Measurements from ENCODE around the gene LAMB2. TPM values are rescaled to one million over a fixed set of nuclear protein-coding genes. Genes with fewer than 3 reads are reported as not detected.
A peak's percentile ranks its signal among the peaks of the same experiment; 100 is the strongest.

The LAMB2 gene
- total RNA-seq, 1 donor from 2014 or later = 515 TPM

DNA sequence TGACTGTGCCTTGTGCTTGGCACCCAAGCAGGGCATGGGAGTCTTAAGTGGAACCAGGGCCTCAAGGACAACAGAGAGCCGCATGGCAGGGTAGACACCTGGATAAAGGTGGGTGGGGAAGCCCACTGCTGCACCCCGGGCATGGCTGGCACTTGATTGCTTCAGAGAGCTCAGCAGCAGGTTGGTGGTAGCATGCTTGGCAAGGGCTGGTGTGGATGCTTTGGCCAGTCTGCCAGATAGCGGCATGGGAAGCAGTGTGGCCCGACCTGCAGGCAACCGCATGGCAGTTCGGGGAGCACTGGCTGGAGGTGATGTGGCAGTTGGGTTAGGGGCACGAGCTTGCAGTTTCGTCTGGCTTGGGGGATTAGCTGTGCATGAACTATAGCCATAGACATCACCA lies 30.8 kb upstream of the LAMB2 start:
- ATAC-seq = no peak
- DNase-seq (ENCODE audit: low spot score) = no peak
- intact Hi-C loops (cut with DNase I) = no loop called here

DNA sequence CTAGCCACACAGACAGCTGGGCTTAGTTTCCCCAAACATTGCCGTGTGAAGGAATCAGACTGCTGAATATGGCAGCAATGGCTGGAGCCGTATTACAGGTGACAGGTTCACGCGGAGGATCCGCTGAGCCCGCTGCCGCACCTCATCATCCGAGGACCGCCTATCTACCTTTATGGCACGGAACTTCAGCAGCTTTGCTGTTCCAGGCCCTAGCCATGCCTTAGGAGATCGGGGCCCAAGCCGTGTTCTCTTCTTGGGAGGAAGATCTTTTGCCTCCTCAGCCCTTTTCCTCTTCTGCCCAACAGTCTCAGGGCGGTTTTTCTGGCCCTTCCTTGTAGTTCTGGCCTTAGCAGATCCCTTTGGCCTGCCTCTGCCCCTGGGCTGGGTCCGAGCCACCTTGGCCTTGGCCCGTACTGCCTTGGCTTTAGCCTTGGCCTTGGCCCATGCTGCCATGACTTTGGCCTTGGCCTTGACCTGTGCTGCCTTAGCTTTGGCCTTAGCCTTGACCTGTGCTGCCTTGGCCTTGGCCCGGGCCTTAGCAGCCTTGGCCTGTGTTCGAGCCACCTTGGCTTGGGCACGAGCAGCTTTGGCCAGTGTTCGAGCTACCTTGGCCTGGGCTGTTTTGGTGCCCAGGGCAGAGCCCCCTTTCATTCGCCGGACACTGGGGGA lies 30.0 kb upstream of the LAMB2 start:
- ATAC-seq (no peak), DNase-seq (ENCODE audit: low spot score) (no peak)
- intact Hi-C loops (cut with DNase I) = no loop called here

DNA sequence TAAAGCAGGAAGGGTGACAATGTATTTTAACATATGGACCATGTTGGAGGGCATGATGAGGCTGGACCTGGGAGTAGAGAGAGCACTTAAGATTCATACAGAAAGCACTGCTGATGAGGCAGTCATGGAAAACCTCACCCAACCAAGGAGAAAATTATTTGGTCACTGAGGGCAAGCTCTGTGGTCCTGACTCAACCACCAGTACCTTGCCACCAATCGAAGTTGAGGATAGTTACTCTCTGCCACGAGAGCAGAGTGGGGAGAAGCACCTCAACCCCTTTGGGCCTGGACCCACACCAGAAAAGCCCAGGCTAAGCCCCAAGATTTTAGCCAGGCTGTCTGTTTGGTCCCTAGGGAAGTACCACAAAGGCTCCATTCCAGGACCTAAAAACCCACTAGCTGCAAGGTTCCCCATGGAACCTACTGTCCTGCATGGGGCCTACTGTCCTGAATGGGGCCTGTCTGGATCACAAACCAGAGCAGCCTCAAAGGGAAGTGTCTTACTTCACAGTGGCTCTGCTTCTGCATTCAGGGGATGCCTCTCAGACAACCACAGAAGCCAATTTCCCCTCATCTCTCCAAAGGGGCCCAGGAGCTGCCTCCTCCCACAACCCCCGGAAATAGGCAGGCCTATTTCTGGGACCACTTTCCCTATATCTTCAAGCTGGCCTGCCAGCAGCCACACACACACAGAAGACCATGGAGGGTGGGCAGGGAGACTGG lies 29.1 kb upstream of the LAMB2 start:
- DNase-seq (ENCODE audit: low spot score) (no peak), ATAC-seq (no peak)
- intact Hi-C loops (cut with DNase I) = no loop called here

DNA sequence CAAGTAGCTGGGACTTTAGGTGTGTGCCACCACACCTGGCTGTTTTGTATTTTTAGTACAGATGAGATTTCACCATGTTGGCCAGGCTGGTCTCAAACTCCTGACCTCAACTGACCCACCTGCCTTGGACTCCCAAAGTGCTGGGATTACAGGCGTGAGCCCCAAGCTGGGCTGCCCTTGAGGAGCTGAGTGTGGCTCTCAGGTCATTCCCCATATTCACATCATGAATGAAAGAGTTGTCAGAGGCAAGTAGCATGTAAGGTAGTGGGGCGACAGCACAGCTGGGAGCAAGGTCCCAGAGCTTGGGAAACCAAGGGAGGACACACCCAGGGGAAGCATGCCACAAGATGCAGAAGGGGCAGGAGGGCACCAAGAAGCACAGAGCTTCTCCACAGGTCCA lies 28.3 kb upstream of the LAMB2 start:
- ATAC-seq (no peak), DNase-seq (ENCODE audit: low spot score) (no peak)
- intact Hi-C loops (cut with DNase I) = no loop called here

DNA sequence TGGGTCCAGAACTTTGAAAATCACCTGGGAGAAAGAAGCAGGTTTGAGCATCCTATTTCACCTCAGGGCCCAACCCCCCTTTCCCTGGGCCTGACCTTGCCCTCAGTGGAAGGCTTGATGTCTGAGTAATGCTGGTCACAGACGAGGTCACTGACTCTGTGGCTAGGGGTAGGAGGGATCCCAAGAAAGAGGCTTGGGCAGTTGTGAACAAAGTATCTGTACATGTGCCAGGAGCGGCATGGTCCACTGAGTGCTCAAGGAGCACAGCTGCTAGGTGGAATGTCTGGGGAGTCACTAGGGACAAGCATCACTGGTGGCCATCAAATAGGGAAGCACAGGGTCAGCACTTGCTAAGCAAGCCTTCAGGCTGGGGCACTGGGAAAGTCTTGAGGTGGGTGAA lies 25.9 kb upstream of the LAMB2 start:
- ATAC-seq (no peak), DNase-seq (ENCODE audit: low spot score) (no peak)
- intact Hi-C loops (cut with DNase I) = no loop called here

DNA sequence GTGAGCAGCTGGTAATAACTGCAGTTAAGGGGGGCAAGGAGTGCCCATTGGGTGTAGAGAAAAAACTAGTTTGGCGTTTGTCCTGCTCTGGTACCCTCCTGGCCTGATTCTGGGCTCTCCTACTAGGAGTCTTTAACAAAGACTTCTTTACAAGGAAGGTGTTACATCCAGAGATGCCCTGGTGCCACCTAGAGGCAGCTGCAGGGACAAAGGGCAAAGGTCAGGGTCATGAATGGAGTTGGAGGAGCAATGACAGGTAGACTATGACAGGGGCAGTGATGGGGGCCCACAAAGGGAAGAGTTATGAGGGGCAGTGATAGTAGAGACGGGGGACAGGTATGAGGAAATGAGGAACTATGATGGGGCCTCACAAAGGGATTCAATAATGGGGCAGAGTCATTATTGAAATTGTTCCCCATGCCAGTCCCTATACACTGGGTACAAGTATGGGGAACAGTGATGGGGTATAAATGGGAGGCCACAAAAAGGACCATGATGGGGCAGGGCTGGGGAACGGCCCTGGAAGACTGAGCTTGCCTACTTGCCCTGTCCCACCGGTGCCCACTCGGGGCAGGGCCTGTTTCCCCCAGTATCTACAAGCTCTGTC lies 25.4 kb upstream of the LAMB2 start:
- ATAC-seq (peak; percentile 34), DNase-seq (ENCODE audit: low spot score) (no peak)
- intact Hi-C loops (cut with DNase I) = no loop called here

DNA sequence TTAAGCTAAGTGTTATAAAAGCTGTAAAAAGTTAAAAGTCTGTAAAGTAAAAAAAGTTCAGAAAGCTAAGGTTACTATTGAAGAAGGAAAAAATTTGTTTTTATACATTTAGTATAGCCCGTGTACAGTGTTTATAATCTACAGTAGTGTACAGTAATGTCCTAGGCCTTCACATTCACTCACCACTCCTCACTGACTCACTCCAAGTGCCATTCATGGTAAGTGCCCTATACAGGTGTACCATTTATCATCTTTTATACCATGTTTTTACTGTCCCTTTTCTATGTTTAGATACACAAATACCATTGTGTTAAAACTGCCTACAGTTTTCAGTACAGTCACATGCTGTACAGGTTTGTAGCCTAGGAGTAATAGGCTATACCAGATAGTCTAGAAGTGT lies 24.4 kb upstream of the LAMB2 start:
- no peak for ATAC-seq
- intact Hi-C loops (cut with DNase I) = no loop called here
- DNase-seq (ENCODE audit: low spot score) = no peak

DNA sequence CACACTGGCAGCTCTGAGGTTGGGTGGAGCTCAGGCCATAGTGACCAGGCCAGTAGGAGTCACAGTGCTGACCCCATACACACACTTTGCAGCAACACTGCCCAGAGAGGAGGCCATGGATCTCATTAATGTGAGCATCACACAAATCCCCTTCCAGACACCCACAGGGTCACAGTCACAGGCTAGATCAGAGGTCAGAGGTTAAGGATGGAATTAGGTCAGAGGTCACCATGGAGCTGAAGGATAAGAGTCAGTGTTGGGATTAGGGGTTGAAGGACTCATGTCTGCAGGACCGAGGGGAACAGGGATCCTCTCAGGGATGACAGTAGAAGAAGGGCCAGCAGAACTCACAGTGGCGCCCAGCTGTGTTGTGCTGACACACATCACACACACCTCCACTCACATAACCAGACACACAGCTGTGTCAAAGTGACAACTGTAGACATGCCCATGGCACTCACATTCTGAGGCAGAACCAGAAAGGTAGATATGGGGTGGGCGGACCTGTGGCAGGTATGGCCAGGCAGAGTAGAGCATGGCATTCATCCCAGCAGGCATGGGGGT lies 20.6 kb upstream of the LAMB2 start:
- no peak for DNase-seq (ENCODE audit: low spot score)
- intact Hi-C loops (cut with DNase I) = no loop called here
- ATAC-seq = no peak

DNA sequence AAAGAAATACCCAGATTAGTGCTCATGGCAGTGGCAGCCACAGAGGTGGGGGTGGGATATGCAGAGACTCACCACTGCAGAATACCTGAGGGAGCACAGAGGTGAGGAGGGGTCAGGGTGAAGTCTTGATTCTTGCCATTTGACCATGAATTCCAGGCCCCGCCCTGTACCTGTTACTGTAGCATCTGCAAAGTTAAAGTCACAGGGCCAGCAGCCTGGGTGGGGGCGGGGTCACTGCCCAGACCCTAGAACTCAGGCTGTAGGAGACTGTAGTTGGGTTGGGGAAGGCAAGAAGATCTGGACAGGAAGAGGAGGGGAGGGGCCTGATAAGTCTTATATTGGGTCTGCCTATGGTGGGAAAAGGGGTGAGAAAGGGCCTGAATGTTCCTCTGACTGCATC lies 18.8 kb upstream of the LAMB2 start:
- ATAC-seq = no peak
- DNase-seq (ENCODE audit: low spot score) = no peak
- intact Hi-C loops (cut with DNase I) = no loop called here

DNA sequence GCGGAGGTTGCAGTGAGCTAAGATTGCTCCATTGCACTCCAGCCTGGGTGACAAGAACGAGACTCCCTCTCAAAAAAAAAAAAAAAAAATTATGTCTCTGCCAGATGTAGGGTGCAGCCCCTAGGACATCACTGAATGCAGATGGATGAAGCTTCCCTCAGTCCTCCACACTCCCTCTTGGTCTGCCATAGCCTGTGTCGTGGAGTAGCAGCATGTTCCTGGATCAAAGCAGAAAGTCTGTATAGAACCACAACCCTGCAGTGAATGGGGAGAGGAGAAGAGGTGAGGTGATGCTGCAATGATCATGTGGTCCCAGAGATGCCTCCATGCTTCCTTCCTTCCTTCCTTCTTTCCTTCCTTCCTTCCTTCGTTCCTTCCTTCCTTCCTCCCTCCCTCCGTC lies 15.3 kb upstream of the LAMB2 start:
- DNase-seq (ENCODE audit: low spot score) (no peak), ATAC-seq (no peak)
- intact Hi-C loops (cut with DNase I) = no loop called here

DNA sequence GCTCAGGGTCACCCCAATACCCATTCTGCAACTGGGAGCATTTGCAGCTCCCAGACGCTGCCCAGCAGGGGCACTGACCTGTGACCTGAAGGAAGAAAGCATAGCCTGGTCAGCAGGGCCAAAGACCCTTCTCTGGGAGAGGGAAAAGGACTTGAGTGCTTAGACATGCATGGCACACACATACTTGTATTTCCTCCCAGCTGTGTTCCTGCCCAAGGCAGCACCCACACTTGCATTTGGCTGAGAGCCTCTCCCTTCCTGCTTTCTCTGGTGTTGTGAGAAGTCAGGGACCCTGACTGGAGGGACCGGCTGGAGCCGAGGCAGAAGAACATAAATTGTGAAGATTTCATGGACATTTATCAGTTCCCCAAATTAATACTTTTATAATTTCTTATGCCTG lies 7.2 kb upstream of the LAMB2 start:
- intact Hi-C loops (cut with DNase I) = no loop called here
- no peak for DNase-seq (ENCODE audit: low spot score)
- ATAC-seq = no peak

DNA sequence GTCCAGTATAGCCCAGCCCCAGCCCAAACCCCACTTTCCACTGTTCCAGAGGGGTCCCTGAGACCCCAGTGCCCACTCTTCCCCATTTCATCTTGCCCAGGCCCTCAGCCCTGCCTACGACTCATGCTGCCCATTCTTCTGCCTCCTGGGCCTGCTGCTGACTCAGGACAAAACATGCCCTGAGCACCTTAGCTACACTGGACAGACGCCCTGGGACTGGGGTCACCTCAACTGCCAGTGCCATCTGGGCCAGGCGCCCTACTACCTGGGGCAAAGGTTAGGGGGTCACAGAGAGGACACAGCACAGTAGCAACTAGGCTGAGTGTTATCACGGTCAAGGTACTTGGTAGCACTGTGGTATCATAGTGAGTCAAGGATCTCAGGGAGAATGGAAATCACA lies 2.6 kb upstream of the LAMB2 start:
- ATAC-seq = no peak
- intact Hi-C loops (cut with DNase I) = no loop called here

DNA sequence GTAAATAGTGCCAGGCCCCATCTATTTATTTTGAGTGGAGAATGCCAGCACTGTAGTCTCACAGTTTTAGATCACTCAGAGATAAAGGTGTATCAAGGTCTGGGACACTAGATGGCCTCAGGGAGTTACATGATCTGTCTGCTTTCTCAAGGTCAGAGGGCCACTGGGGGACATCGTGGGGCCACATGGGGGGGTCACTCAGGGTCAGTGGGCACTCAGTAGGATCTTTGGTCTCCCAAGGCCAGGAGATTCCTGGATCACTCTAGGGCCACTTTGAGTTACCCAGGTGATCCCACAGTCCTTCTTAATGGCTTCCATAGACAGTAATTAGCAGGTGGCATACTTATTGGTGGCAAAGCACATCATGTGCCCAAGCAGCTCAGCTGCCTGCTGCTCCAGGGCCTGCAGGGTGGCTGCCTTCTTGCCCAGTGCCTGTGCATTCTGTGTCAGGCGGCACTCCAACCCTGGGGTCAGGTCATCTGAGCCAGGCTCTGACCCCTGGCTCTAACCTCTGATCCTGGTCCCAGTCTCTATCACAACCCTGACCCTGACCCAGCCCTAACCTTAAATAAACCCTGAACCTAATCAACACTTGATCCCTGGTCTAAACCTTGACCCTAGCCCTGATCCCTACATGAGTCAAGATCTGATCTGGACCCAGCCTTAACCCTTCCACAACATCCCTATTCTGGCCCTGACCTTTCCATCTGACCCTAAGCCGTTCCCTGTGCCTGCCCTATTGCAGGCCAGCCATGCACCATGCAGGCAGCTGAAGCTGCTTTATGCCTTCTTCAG lies 1.8 kb upstream of the LAMB2 start:
- intact Hi-C loops (cut with DNase I) = no loop called here
- DNase-seq (ENCODE audit: low spot score) = no peak
- ATAC-seq = no peak

More for the DNA sequence above, 2.6 kb upstream of the LAMB2 start:
- DNase-seq (ENCODE audit: low spot score) = no peak

DNA sequence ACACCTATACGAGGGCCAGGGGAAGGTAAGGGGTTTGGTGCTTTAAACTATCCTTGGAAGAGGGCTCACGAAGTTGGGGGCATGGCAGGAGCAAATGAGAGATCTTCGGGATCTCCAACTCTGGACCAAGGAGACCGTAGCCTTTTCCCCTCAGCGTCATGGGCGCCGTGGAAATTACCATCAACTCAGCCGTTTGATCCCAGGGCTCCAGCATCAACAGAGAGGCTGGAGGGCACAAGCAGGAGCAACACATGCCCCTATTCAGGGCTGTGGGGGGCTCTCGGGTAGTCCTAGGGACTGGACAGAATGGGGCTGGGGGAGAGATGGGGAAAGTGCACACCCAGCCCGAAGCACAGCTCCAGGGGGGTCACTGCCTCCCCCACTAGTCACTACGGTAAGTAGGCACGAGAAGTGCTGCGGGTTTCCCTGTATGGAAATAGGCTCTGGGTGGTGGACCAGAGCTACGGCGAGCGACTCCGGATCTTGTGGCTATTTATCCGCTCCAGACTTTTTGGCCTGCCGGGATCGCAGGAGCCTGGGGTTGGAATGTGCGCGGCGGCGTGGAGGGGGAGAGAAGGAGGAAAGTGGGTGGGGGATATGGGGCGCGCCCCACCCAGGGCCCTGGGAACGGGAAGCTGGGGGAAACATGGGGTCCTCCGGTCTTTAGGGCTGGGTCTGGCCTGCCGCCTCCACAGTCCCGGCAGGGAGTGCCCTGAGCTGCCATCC lies 539 bp upstream of the LAMB2 start:
- DNase-seq (ENCODE audit: low spot score) = peak; percentile 90
- intact Hi-C loops (cut with DNase I) = no loop called here
- peak; percentile 95 for ATAC-seq

DNA sequence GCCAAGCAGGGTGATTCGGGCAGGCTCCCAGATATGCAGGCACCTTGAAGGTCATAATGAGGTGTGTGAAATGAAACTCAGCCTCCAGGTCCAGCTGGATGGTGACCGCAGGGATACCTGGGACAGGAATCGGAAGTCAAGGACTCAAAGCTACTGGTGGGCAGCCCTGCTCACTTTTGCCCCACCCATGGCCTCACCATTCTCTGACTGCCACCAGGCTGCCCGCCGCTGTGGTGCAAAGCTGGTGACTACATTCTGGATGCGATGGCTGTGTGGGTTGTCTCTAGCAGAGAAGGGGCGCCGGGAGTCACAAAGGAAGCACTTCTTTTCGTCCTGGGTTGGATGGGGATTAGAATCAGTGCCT lies 795 bp downstream of the LAMB2 start:
- intact Hi-C loops (cut with DNase I) = no loop called here
- ATAC-seq (no peak), DNase-seq (ENCODE audit: low spot score) (no peak)

DNA sequence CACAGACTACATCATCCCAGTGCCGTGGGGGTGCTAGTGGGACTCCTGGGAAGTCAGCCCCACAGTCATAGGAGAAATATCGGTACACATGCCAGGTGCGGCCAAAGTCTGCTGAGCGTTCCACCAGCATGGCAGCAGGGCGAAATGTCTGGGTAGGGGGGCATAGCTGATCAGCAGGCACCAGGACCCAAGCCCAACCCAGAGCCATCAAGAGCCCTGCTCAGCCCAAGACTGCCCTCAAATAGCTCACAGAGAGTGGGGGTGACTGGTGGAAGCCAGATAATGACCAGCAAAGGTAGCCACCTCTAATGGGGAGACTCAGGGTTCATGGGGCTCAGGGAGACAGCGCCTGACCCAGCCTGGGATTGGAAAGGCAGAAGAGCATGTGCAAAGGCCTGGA lies 1.3 kb downstream of the LAMB2 start:
- intact Hi-C loops (cut with DNase I) = no loop called here
- ATAC-seq (no peak), DNase-seq (ENCODE audit: low spot score) (no peak)

DNA sequence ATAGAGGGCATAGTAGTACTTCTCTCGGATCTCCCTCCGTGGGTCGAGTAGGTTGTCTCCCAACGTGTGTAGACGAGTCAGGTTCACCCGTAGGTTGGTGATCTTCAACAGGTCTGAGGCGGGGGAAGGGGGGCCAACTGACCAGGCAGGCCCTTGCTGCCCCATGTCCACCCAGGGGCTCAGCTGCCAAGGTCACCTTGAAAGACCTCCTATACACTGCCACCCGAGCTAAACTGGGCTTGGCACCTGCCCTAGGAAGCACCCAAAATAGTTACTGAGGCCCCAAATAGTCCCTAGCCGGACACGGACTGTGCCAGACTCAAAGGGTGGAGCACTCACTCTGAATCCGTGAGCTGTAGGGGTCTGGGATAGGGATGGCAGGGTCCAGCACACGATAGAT lies 1.8 kb downstream of the LAMB2 start:
- ATAC-seq (no peak), DNase-seq (ENCODE audit: low spot score) (no peak)
- intact Hi-C loops (cut with DNase I) = no loop called here

DNA sequence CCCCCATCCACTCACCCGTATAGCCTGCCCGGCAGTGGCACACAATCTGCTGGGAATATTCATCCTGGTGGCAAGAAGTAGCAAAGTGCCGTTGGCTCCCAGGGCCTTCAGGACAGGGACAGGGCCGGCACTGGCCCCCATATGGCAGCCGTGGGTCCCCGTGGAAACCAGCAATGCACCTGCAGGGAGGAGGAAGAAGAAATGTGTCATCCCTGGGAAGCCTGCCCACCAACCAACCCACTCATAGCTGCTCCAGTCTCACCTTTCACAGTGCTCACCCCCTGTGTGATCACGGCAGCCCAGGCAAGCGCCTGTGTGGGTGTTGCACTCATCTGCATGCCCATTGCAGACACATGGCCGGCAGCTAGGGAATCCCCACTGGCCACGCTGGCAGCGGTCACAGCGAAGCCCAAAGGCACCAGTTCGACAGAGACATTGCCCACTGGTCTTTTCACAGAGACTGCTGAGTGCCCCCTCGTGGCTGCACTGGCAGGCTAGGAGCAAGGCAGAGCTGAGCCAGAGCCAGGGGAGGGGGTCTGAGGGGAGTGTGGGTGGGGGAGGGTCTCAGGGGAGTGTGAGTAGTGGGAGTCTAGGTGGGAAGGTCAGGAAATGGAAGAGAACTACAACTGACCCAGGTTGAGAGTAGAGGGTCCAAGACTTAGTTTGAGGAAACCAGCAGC lies 7.7 kb downstream of the LAMB2 start:
- intact Hi-C loops (cut with DNase I) = no loop called here
- ATAC-seq = no peak

More for the DNA sequence above, 7.7 kb downstream of the LAMB2 start:
- no peak for DNase-seq (ENCODE audit: low spot score)
